GM12878 (cell line): ENCODE results near the gene EIF1. TPM values are rescaled to one million over a fixed set of nuclear protein-coding genes. Genes with fewer than 3 reads are reported as not detected.
A peak's percentile ranks its signal among the peaks of the same experiment; 100 is the strongest.

Experiments used
- BCL11A ChIP-seq: IDR thresholded peaks from 2 replicates; pipeline ENCODE4 v1.6.1; 2011; ENCODE audit warnings: low read depth, low read length
- DPF2 ChIP-seq: fragments of 450-650 bp; IDR thresholded peaks from 2 replicates; pipeline ENCODE4 v1.6.1; 2017; ENCODE audit warnings: mild to moderate bottlenecking
- E2F8 ChIP-seq: fragments of 450-650 bp; IDR thresholded peaks from 2 replicates; pipeline ENCODE4 v1.6.1; 2018; ENCODE audit warnings: mild to moderate bottlenecking, low read depth, moderate library complexity; ENCODE audit not compliant: partially characterized antibody
- EP300 ChIP-seq, 2 experiments: fragments of 150-350 bp in 1 of 2; IDR thresholded peaks; 2 replicates each; pipeline ENCODE4 v1.6.1; 2011 to 2012; ENCODE audit warnings: low read depth in 2 of 2, low read length in 2 of 2, borderline replicate concordance in 1 of 2, improper control_type of control experiment in 1 of 2, inconsistent platforms in 1 of 2; ENCODE audit not compliant: control insufficient read depth in 1 of 2
- HDAC6 ChIP-seq: fragments of 200-600 bp; sonication (generic); IDR thresholded peaks from one replicate; pipeline ENCODE4 v1.8.0; 2017; ENCODE audit warnings: antibody characterized with exemption; ENCODE audit not compliant: unreplicated experiment
- IRF3 ChIP-seq: fragments of 450-650 bp; IDR thresholded peaks from 2 replicates; pipeline ENCODE4 v1.6.1; 2014; ENCODE audit warnings: mild to moderate bottlenecking
- PAX8 ChIP-seq: fragments of 450-650 bp; IDR thresholded peaks from 2 replicates; pipeline ENCODE4 v1.6.1; 2017; ENCODE audit warnings: mild to moderate bottlenecking, moderate library complexity
- TCF7 ChIP-seq: IDR thresholded peaks from 2 replicates; pipeline ENCODE4 v1.6.1; 2014; ENCODE audit warnings: antibody characterized with exemption, borderline replicate concordance
- YBX1 ChIP-seq: fragments of 450-650 bp; IDR thresholded peaks from 2 replicates; pipeline ENCODE4 v1.6.1; 2016; ENCODE audit warnings: antibody characterized with exemption
- ZBTB4 ChIP-seq: fragments of 450-650 bp; formaldehyde crosslinking; IDR thresholded peaks from 2 replicates; pipeline ENCODE4 v1.4.0; 2022; ENCODE audit warnings: mild to moderate bottlenecking, moderate library complexity
- ZNF592 ChIP-seq: fragments of 450-650 bp; IDR thresholded peaks from 2 replicates; pipeline ENCODE4 v1.6.1; 2017; ENCODE audit warnings: mild to moderate bottlenecking, moderate library complexity
- ZZZ3 ChIP-seq: IDR thresholded peaks from 2 replicates; pipeline ENCODE4 v1.6.1; 2011; ENCODE audit warnings: low read depth; ENCODE audit not compliant: control insufficient read depth, insufficient read length
- polyA plus RNA-seq, 11 experiments: library from polyadenylated mRNA; depleted of rRNA in 4 of 11; unstranded in 6 of 11; stranded (reverse) in 5 of 11; fragments of >200 nt; fragmentation: Nextera tagmentation in 4 of 11; fragmentation: Illumina TruSeq in 1 of 11; extraction: Ambion mirVana in 4 of 11; extraction: Trizol in 1 of 11; gene quantifications; 1 replicate in 1 of 11; 2 replicates in 10 of 11; pipeline versions ENCODE4 v1.2.1 to v1.2.3, GENCODE V29; 2011 to 2016; ENCODE audit warnings: inconsistent platforms in 2 of 11, missing spikeins in 2 of 11, low read depth in 1 of 11
- total RNA-seq, 4 experiments: library from RNA; depleted of rRNA in 3 of 4; stranded (reverse); fragments of >200 nt in 3 of 4; fragmentation: Illumina TruSeq in 1 of 4; extraction: Trizol in 1 of 4; gene quantifications; 2 replicates each; pipeline versions ENCODE4 v1.2.1 to v1.2.3, GENCODE V29; 2013 to 2021

EIF1 gene
- total and polyA plus RNA-seq, 10 of the 15 experiments (the other 5 are each of a cell fraction or from before 2014, with no cell fraction given): 39.4 to 815 (median 480) TPM

- TF ChIP-seq E2F8 (no peak), ZZZ3 (no peak), BCL11A (0 out of 2 replicates have a peak, but pooled peaks have one; percentile 13), DPF2 (peak; percentile 86), IRF3 (0 out of 2 replicates have a peak, but pooled peaks have one; percentile 69), EP300 (IDR thresholded peaks at IDR 0.05; ENCODE audit: borderline replicate concordance in 1 of 2, control insufficient read depth in 1 of 2, low read depth in 2 of 2, low read length in 2 of 2) (0 out of 4 replicates have a peak, but pooled peaks of 1 of the 2 experiments have one; percentile 17), TCF7 (no peak), ZBTB4 (no peak; the same call in 1 of the 2 replicates), PAX8 (no peak), YBX1 (no peak), ZNF592 (no peak), HDAC6 (peak; percentile 98)
Observed at GRCh38 chr17:41688641-41689496, at the start of gene EIF1 (continued).
